ENCODE results near the gene ARL8B. TPM values are rescaled to one million over a fixed set of nuclear protein-coding genes. Genes with fewer than 3 reads are reported as not detected.
A peak's percentile ranks its signal among the peaks of the same experiment; 100 is the strongest.
"Not testable (repeated sequence)": the region's sequence is repeated elsewhere in the genome, so short reads cannot be mapped to it uniquely, and the experiment has no call there.

Gene ARL8B
- polyA plus RNA-seq, 3 donors: 46.6 to 121 (median 101) TPM

DNA sequence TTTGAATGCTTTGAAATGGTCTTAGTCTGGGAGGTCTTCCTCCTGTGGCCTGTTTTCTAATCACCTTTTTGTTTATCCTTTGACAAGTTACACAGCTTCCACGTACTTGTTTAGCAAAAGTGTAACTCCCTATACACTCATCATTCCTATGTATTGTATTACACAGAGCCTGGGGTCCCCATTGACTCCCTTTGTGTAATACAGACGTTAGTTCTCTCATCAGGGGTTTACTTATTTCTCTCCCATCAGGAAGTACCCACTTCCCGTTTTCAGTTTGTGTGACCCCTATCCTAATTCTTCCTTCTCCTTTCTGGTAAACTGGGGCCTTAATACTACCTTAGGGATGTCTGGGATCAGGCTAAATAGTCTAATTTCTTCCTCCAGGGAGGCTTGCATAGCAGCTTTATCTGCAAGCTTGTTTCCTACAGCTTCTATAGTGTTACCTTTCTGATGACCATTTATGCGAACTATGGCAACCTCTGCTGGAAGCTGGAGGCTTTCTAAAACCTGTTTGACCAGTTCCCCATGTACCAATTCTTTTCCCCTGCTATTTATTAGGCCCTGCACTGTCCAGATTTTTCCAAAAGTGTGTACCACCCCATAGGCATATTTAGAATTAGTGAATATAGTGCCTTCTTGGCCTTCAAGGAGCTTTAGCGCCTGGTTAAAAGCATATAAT lies 22.4 kb downstream of the ARL8B start:
- Mint-ChIP-seq H3K27ac (peak overlapping the region; percentile 74 to 89 (median 87)), H3K4me1 (peaks cover 78% of the 10 kb centered on the region), H3K27me3 (ENCODE audit: low read depth in 3 of 3) (no peaks in the 10 kb centered on the region), H3K4me3 (peak overlapping the region in 1 of 2 donors; percentile 5), H3K9me3 (peaks cover 0 to 5% (median 1%) of the 10 kb centered on the region in 7 donors), H3K36me3 (peaks cover 27 to 49% of the 10 kb centered on the region in 2 donors)
- TF ChIP-seq CTCF (IDR thresholded peaks at IDR 0.05): no peak
- Histone ChIP-seq H3K27ac (ENCODE audit: low read depth in 1 of 2, low read length in 2 of 2) (peak overlapping the region in 1 of 2 donors; percentile 94), H3K79me2 (ENCODE audit: insufficient read depth, low read length) (peaks cover 100% of the 10 kb centered on the region), H3K4me2 (replicated peaks; ENCODE audit: extremely low read depth, low read length, poor library complexity, severe bottlenecking) (peak overlapping the region; percentile 8), H3K9me3 (replicated peaks in 1 of 2; ENCODE audit: control insufficient read depth in 1 of 2, insufficient read depth in 1 of 2, low read length in 2 of 2) (no peaks in the 10 kb centered on the region), H4K20me1 (ENCODE audit: insufficient read depth, low read length) (peaks cover 100% of the 10 kb centered on the region), H3K27me3 (ENCODE audit: control insufficient read depth in 2 of 2, insufficient read depth in 2 of 2, low read length in 2 of 2) (no peaks in the 10 kb centered on the region), H2AFZ (ENCODE audit: insufficient read depth, low read depth, low read length, poor library complexity, severe bottlenecking) (no peak overlapping the region), H3K4me1 (ENCODE audit: control insufficient read depth in 1 of 2, insufficient read depth in 2 of 2, low read length in 2 of 2) (peaks cover 65% of the 10 kb centered on the region in 2 donors), H3K4me3 (replicated peaks in 1 of 3; ENCODE audit: low read depth in 2 of 3, low read length in 3 of 3) (peak overlapping the region in 1 of 3 experiments; percentile 25), H3K9ac (ENCODE audit: insufficient read depth, low read length, poor library complexity, severe bottlenecking) (no peak overlapping the region), H3K36me3 (replicated peaks in 1 of 2; ENCODE audit: control insufficient read depth in 1 of 2, insufficient read depth in 2 of 2, low read length in 2 of 2) (peaks cover 0 to 17% of the 10 kb centered on the region in 2 donors)
- peak; percentile 44 to 88 (median 82) for DNase-seq
- WGBS (ENCODE audit: insufficient coverage): 92% methylated on average over 2 of the region's 5 CpGs
- intact Hi-C loops (cut with micrococcal nuclease): loop anchor here in 1 of 2 donors (5.0 kb wide), 1 partner anchor 43 kb away; the partner anchor contains the start of gene EDEM1

DNA sequence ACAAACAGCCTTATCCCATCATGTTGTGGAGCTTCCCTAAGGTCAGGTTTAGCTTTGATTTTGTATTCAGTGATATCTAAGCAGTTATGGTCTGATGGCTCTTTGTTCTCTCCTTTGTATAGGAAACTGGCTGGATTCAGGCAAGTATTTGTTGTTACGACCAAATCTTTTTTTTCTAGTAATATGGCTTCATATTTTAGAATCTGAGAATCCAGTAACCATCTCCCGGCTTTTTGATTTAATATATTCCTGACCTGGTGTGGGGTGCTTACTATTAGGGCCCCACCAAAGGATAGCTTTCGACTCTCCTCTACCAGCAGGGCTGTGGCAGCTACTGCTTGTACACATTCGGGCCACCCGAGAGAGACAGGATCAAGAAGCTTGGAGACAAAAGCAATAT lies 23.0 kb downstream of the ARL8B start:
- TF ChIP-seq CTCF (IDR thresholded peaks at IDR 0.05): no peak
- intact Hi-C loops (cut with micrococcal nuclease): no loop called here
- Mint-ChIP-seq H3K27me3 (ENCODE audit: low read depth in 3 of 3) (no peaks in the 10 kb centered on the region), H3K27ac (peak overlapping the region; percentile 52 to 91 (median 83)), H3K4me3 (no peak overlapping the region), H3K4me1 (peaks cover 77% of the 10 kb centered on the region), H3K9me3 (peaks cover 0 to 5% (median 1%) of the 10 kb centered on the region in 7 donors), H3K36me3 (peaks cover 27 to 49% of the 10 kb centered on the region in 2 donors)
- WGBS (ENCODE audit: insufficient coverage): 100% methylated on average over 2 of the region's 5 CpGs
- peak overlapping the region; percentile 30 to 94 for H3K27ac ChIP-seq (ENCODE audit: low read depth in 1 of 2, low read length in 2 of 2)
- peaks cover 58 to 63% of the 10 kb centered on the region in 2 donors for H3K4me1 ChIP-seq (ENCODE audit: control insufficient read depth in 1 of 2, insufficient read depth in 2 of 2, low read length in 2 of 2)
- H3K9me3 ChIP-seq (replicated peaks in 1 of 2; ENCODE audit: control insufficient read depth in 1 of 2, insufficient read depth in 1 of 2, low read length in 2 of 2): no peaks in the 10 kb centered on the region
- H3K79me2 ChIP-seq (ENCODE audit: insufficient read depth, low read length): peaks cover 100% of the 10 kb centered on the region
- peaks cover 0 to 17% of the 10 kb centered on the region in 2 donors for H3K36me3 ChIP-seq (replicated peaks in 1 of 2; ENCODE audit: control insufficient read depth in 1 of 2, insufficient read depth in 2 of 2, low read length in 2 of 2)
- no peaks in the 10 kb centered on the region for H3K27me3 ChIP-seq (ENCODE audit: control insufficient read depth in 2 of 2, insufficient read depth in 2 of 2, low read length in 2 of 2)
- DNase-seq: no peak
- no peak overlapping the region for H3K4me3 ChIP-seq (replicated peaks in 1 of 3; ENCODE audit: low read depth in 2 of 3, low read length in 3 of 3)
- H4K20me1 ChIP-seq (ENCODE audit: insufficient read depth, low read length): peaks cover 100% of the 10 kb centered on the region
- no peak overlapping the region for H2AFZ ChIP-seq (ENCODE audit: insufficient read depth, low read depth, low read length, poor library complexity, severe bottlenecking)
- no peak overlapping the region for H3K4me2 ChIP-seq (replicated peaks; ENCODE audit: extremely low read depth, low read length, poor library complexity, severe bottlenecking)
- no peak overlapping the region for H3K9ac ChIP-seq (ENCODE audit: insufficient read depth, low read length, poor library complexity, severe bottlenecking)

- H3K9ac ChIP-seq (ENCODE audit: insufficient read depth, low read length, poor library complexity, severe bottlenecking); DNase-seq; H3K9me3 ChIP-seq (replicated peaks in 1 of 2; ENCODE audit: control insufficient read depth in 1 of 2, insufficient read depth in 1 of 2, low read length in 2 of 2); H3K27me3 Mint-ChIP-seq (ENCODE audit: low read depth in 3 of 3); intact Hi-C loops (cut with micrococcal nuclease); H3K9me3 Mint-ChIP-seq; H3K27me3 ChIP-seq (ENCODE audit: control insufficient read depth in 2 of 2, insufficient read depth in 2 of 2, low read length in 2 of 2); H3K4me2 ChIP-seq (replicated peaks; ENCODE audit: extremely low read depth, low read length, poor library complexity, severe bottlenecking); H3K4me3 ChIP-seq (replicated peaks in 1 of 3; ENCODE audit: low read depth in 2 of 3, low read length in 3 of 3); H2AFZ ChIP-seq (ENCODE audit: insufficient read depth, low read depth, low read length, poor library complexity, severe bottlenecking); H3K4me3 Mint-ChIP-seq: not testable (repeated sequence)
- WGBS (ENCODE audit: insufficient coverage): no CpG with 5 or more reads among the region's 5 CpGs
- Mint-ChIP-seq H3K4me1 (peaks cover 64% of the 10 kb centered on the region), H3K27ac (peak overlapping the region in 4 of 7 donors; percentile 30 to 70 (median 59)), H3K36me3 (peaks cover 21 to 43% of the 10 kb centered on the region in 2 donors)
- peaks cover 0 to 14% of the 10 kb centered on the region in 2 donors for H3K36me3 ChIP-seq (replicated peaks in 1 of 2; ENCODE audit: control insufficient read depth in 1 of 2, insufficient read depth in 2 of 2, low read length in 2 of 2)
- peaks cover 44 to 48% of the 10 kb centered on the region in 2 donors for H3K4me1 ChIP-seq (ENCODE audit: control insufficient read depth in 1 of 2, insufficient read depth in 2 of 2, low read length in 2 of 2)
- H4K20me1 ChIP-seq (ENCODE audit: insufficient read depth, low read length): peaks cover 100% of the 10 kb centered on the region
- peaks cover 99% of the 10 kb centered on the region for H3K79me2 ChIP-seq (ENCODE audit: insufficient read depth, low read length)
- H3K27ac ChIP-seq (ENCODE audit: low read depth in 1 of 2, low read length in 2 of 2): peak overlapping the region in 1 of 2 donors; percentile 94
Measured at GRCh38 chr3:5147152-5147551, 25.1 kb downstream of the ARL8B start.

Data from CD14-positive monocyte (primary cell).